Muscle of back (tissue), 11 donors: Measurements from ENCODE around the gene FXYD6. TPM values are rescaled to one million over a fixed set of nuclear protein-coding genes. Genes with fewer than 3 reads are reported as not detected.

ENCODE experiments used
- DNase-seq, 3 donors: peaks; one replicate each; pipeline versions ENCODE4 v3.0.0 to v3.0.0-alpha.2; 2013
- polyA plus RNA-seq, 10 donors: library from polyadenylated mRNA; unstranded; fragments of 120-200 nt; gene quantifications; one replicate each; pipeline ENCODE4 v1.2.1, GENCODE V29; 2013; ENCODE audit not compliant: insufficient read length in 10 of 10

Gene FXYD6
- polyA plus RNA-seq, 10 donors = 122 to 200 (median 170) TPM

- no peak for DNase-seq
Measured at GRCh38 chr11:117795638-117796455, 80.6 kb downstream of the FXYD6 start.

- no peak for DNase-seq
Measured at GRCh38 chr11:117794772-117795629, 81.5 kb downstream of the FXYD6 start.

- DNase-seq = no peak
Measured at GRCh38 chr11:117794135-117794534, 82.3 kb downstream of the FXYD6 start.

GRCh38 chr11:117793583-117793982 is 82.9 kb downstream of the FXYD6 start:
- DNase-seq = no peak

GRCh38 chr11:117792992-117793391 is 83.5 kb downstream of the FXYD6 start:
- no peak for DNase-seq

- no peak for DNase-seq
Measured at GRCh38 chr11:117792241-117792640, 84.2 kb downstream of the FXYD6 start.

GRCh38 chr11:117790279-117790678 is 86.2 kb downstream of the FXYD6 start:
- no peak for DNase-seq

GRCh38 chr11:117789241-117789640 is 87.2 kb downstream of the FXYD6 start:
- no peak for DNase-seq

Other genes with a start within 250 kb of the FXYD6 start
- 1 to 10 TPM in 1 of 10 donors, under 1 TPM in 9; 0.28 to 1.3 (median 0.57) TPM for gene DSCAML1, start 79.4 kb downstream of the FXYD6 start, polyA plus RNA-seq
- 1 to 10 TPM in 5 of 10 donors, under 1 TPM in 5; 0.51 to 2.5 (median 1.1) TPM for gene FXYD2, start 51.9 kb downstream of the FXYD6 start, polyA plus RNA-seq
- gene TMPRSS13, start 52.7 kb upstream of the FXYD6 start, polyA plus RNA-seq = 1 to 10 TPM in 2 of 10 donors, under 1 TPM in 5, not detected in 3; 0.10 to 2.0 (median 0.13) TPM
- 10 to 100 TPM in 1 of 10 donors, 1 to 10 TPM in 9; 3.7 to 13.4 (median 4.4) TPM for gene IL10RA, start 109.7 kb upstream of the FXYD6 start, polyA plus RNA-seq
- gene TMPRSS4, start 200.4 kb upstream of the FXYD6 start, polyA plus RNA-seq = 1 to 10 TPM in 1 of 10 donors, under 1 TPM in 9; 0.04 to 1.3 (median 0.14) TPM
- gene SMIM35, start 210.3 kb upstream of the FXYD6 start, polyA plus RNA-seq = under 1 TPM in 7 of 10 donors, not detected in 3; 0.05 to 0.28 (median 0.17) TPM